HG03469 (cell line): ENCODE results near the gene SLC15A3.
"Not testable (repeated sequence)": the region's sequence is repeated elsewhere in the genome, so short reads cannot be mapped to it uniquely, and the experiment has no call there.

Source experiments
- ATAC-seq: cut with Tn5 transposase; IDR thresholded peaks from one replicate; pipeline ENCODE4 v1.9.1; 2021; ENCODE audit warnings: mild to moderate bottlenecking, moderate library complexity, moderate number of reproducible peaks; ENCODE audit not compliant: unreplicated experiment

The SLC15A3 gene

GRCh38 chr11:60977224-60977623 lies 25.2 kb upstream of the SLC15A3 start:
- no peak for ATAC-seq

- ATAC-seq: no peak
Observed at GRCh38 chr11:60974726-60975125, 22.8 kb upstream of the SLC15A3 start.

GRCh38 chr11:60974316-60974715 lies 22.3 kb upstream of the SLC15A3 start:
- not testable (repeated sequence) for ATAC-seq

- ATAC-seq: no peak
Observed at GRCh38 chr11:60973699-60974098, 21.7 kb upstream of the SLC15A3 start.

GRCh38 chr11:60972182-60973030 lies 20.4 kb upstream of the SLC15A3 start:
- no peak for ATAC-seq

- ATAC-seq: no peak
Observed at GRCh38 chr11:60971520-60971919, 19.5 kb upstream of the SLC15A3 start, which contains the start of gene CD6. CD6 (plus strand) TSS chr11:60971680; CDS start chr11:60971866, 186 bp downstream.

- ATAC-seq: no peak
Observed at GRCh38 chr11:60970890-60971289, 18.9 kb upstream of the SLC15A3 start.

GRCh38 chr11:60970369-60970774 lies 18.4 kb upstream of the SLC15A3 start:
- ATAC-seq: no peak

- ATAC-seq: no peak
Observed at GRCh38 chr11:60968223-60968622, 16.2 kb upstream of the SLC15A3 start.

GRCh38 chr11:60966890-60967289 lies 14.9 kb upstream of the SLC15A3 start:
- no peak for ATAC-seq

GRCh38 chr11:60964801-60965200 lies 12.8 kb upstream of the SLC15A3 start:
- ATAC-seq: no peak

GRCh38 chr11:60960405-60960804 lies 8.4 kb upstream of the SLC15A3 start:
- ATAC-seq: no peak

- no peak for ATAC-seq
Observed at GRCh38 chr11:60959431-60959830, 7.5 kb upstream of the SLC15A3 start.

- no peak for ATAC-seq
Observed at GRCh38 chr11:60957188-60957587, 5.2 kb upstream of the SLC15A3 start.

- ATAC-seq: no peak
Observed at GRCh38 chr11:60955571-60955970, 3.6 kb upstream of the SLC15A3 start.

GRCh38 chr11:60954421-60954820 lies 2.4 kb upstream of the SLC15A3 start:
- no peak for ATAC-seq

- no peak for ATAC-seq
Observed at GRCh38 chr11:60953781-60954180, 1.8 kb upstream of the SLC15A3 start.

- no peak for ATAC-seq
Observed at GRCh38 chr11:60952742-60953170, 780 bp upstream of the SLC15A3 start.

GRCh38 chr11:60951606-60951903 lies 421 bp downstream of the SLC15A3 start:
- no peak for ATAC-seq

- ATAC-seq: no peak
Observed at GRCh38 chr11:60950933-60951605, 907 bp downstream of the SLC15A3 start.

- ATAC-seq: no peak
Observed at GRCh38 chr11:60950024-60950423, 2.0 kb downstream of the SLC15A3 start.

GRCh38 chr11:60948250-60948649 lies 3.7 kb downstream of the SLC15A3 start:
- ATAC-seq: no peak
